GM19240 (cell line): Measurements from ENCODE around the gene ZNF609.

Experiments used
- DNase-seq: peaks from one replicate; pipeline ENCODE4 v3.0.0; 2011; ENCODE audit warnings: low spot score; ENCODE audit not compliant: insufficient read length

ZNF609 gene

GRCh38 chr15:64460206-64460723, at the start of gene ZNF609:
Gene ZNF609, plus strand, starts transcription at chr15:64460578. Its CDS starts 38,842 bp downstream, at chr15:64499420.
- DNase-seq, result peak; percentile 75

- no peak for DNase-seq
Observed at GRCh38 chr15:64412216-64412615, 48.2 kb upstream of the ZNF609 start.

- DNase-seq, result no peak
Observed at GRCh38 chr15:64422697-64423096, 37.7 kb upstream of the ZNF609 start.

- no peak for DNase-seq
Observed at GRCh38 chr15:64423970-64424369, 36.4 kb upstream of the ZNF609 start.

GRCh38 chr15:64425221-64425620, 35.2 kb upstream of the ZNF609 start:
- DNase-seq, result no peak

- no peak for DNase-seq
Observed at GRCh38 chr15:64426845-64427465, 33.4 kb upstream of the ZNF609 start.

- DNase-seq, result no peak
Observed at GRCh38 chr15:64429448-64429847, 30.9 kb upstream of the ZNF609 start.

- DNase-seq, result peak; percentile 8
Observed at GRCh38 chr15:64430000-64430735, 30.2 kb upstream of the ZNF609 start.

- no peak for DNase-seq
Observed at GRCh38 chr15:64437982-64438381, 22.4 kb upstream of the ZNF609 start.

- no peak for DNase-seq
Observed at GRCh38 chr15:64438653-64439447, 21.5 kb upstream of the ZNF609 start.

- DNase-seq, result no peak
Observed at GRCh38 chr15:64441852-64442251, 18.5 kb upstream of the ZNF609 start.

- DNase-seq, result no peak
Observed at GRCh38 chr15:64443016-64443415, 17.4 kb upstream of the ZNF609 start.

- DNase-seq, result no peak
Observed at GRCh38 chr15:64443747-64444621, 16.4 kb upstream of the ZNF609 start.

- DNase-seq, result no peak
Observed at GRCh38 chr15:64444836-64445235, 15.5 kb upstream of the ZNF609 start.

- no peak for DNase-seq
Observed at GRCh38 chr15:64447536-64448315, 12.7 kb upstream of the ZNF609 start.

- no peak for DNase-seq
Observed at GRCh38 chr15:64452988-64453688, 7.2 kb upstream of the ZNF609 start.

GRCh38 chr15:64453689-64454037, 6.7 kb upstream of the ZNF609 start:
- DNase-seq, result no peak

GRCh38 chr15:64454282-64454681, 6.1 kb upstream of the ZNF609 start:
- no peak for DNase-seq

- DNase-seq, result no peak
Observed at GRCh38 chr15:64455961-64456371, 4.4 kb upstream of the ZNF609 start.

GRCh38 chr15:64456634-64457108, 3.7 kb upstream of the ZNF609 start:
- no peak for DNase-seq
